Measurements from ENCODE around the gene ZFYVE28. TPM values are rescaled to one million over a fixed set of nuclear protein-coding genes. Genes with fewer than 3 reads are reported as not detected.

The ZFYVE28 gene
- total RNA-seq, 3 donors from 2014 or later = 12.3 to 14.1 (median 13.9) TPM

- intact Hi-C loops (cut with DNase I; ENCODE audit: low total_unique reads) = no loop called here
- Histone ChIP-seq H3K36me3 (no peaks in the 10 kb centered on the region), H3K4me3 (no peak overlapping the region), H3K27ac (no peak overlapping the region), H3K27me3 (no peaks in the 10 kb centered on the region), H3K4me1 (no peaks in the 10 kb centered on the region), H3K9me3 (no peaks in the 10 kb centered on the region)
- peak in 1 of 2 donors; percentile 44 for DNase-seq (ENCODE audit: low spot score in 2 of 2)
- no peak for TF ChIP-seq POLR2A (IDR thresholded peaks at IDR 0.05)
- no peak for TF ChIP-seq POLR2AphosphoS5 (IDR thresholded peaks at IDR 0.05)
- TF ChIP-seq, protein P1, sequence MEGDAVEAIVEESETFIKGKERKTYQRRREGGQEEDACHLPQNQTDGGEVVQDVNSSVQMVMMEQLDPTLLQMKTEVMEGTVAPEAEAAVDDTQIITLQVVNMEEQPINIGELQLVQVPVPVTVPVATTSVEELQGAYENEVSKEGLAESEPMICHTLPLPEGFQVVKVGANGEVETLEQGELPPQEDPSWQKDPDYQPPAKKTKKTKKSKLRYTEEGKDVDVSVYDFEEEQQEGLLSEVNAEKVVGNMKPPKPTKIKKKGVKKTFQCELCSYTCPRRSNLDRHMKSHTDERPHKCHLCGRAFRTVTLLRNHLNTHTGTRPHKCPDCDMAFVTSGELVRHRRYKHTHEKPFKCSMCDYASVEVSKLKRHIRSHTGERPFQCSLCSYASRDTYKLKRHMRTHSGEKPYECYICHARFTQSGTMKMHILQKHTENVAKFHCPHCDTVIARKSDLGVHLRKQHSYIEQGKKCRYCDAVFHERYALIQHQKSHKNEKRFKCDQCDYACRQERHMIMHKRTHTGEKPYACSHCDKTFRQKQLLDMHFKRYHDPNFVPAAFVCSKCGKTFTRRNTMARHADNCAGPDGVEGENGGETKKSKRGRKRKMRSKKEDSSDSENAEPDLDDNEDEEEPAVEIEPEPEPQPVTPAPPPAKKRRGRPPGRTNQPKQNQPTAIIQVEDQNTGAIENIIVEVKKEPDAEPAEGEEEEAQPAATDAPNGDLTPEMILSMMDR (IDR thresholded peaks at IDR 0.05) = no peak
Measured at GRCh38 chr4:2354118-2354517, 64.3 kb downstream of the ZFYVE28 start.

DNA sequence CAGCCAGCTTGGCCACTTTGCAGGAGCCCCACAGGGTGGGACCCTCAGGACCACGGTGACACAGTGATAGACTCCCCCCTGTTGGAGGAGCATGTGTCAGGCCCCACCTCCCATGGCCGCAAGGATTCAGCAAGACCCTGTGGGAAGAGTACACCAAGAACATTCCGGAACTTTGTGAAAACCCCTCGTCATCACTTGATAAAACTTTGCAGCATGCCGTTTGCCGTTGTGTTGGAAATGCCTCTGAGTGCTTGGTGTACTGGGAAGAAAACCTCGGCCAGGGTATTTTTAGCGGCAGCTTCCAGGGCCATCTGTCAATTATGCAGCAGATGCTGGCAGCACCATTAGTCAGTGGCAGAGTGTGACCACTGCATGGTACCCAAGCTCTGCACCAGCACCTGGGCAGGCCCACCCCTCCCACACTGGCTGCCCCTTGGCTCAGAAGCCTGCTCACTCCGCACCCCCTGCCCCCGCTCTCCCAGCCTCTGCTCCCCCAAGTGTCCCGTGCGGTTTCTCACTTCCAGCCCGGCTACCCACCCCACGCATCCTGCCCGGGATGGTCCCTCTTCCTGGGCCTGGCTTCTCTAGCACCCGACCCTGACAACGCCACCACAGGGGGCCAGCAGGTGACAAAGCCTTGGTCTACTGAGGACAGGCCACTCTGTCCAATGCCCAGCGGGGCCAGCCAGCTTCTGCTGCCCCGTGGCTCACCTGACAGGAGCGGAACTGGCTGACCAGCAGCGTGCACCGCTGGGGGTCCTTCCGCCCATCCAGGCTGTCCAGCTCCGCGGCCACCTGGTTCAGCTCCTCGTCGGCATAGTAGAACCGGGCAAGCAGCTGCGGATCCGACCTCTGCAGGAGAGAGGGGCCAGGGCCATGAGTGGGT is 65.0 kb downstream of the ZFYVE28 start:
- TF ChIP-seq POLR2A (IDR thresholded peaks at IDR 0.05) (no peak), POLR2AphosphoS5 (IDR thresholded peaks at IDR 0.05) (no peak)
- TF ChIP-seq, protein P1 (IDR thresholded peaks at IDR 0.05) = no peak
- no peak overlapping the region for H3K27ac ChIP-seq
- intact Hi-C loops (cut with DNase I; ENCODE audit: low total_unique reads) = no loop called here
- peak in 1 of 2 donors; percentile 44 for DNase-seq (ENCODE audit: low spot score in 2 of 2)
- H3K4me3 ChIP-seq = no peak overlapping the region
- H3K4me1 ChIP-seq = no peaks in the 10 kb centered on the region
- no peaks in the 10 kb centered on the region for H3K27me3 ChIP-seq
- H3K9me3 ChIP-seq = no peaks in the 10 kb centered on the region
- no peaks in the 10 kb centered on the region for H3K36me3 ChIP-seq

- no peak overlapping the region for H3K27ac ChIP-seq
- TF ChIP-seq POLR2A (IDR thresholded peaks at IDR 0.05) = no peak
- no peak for TF ChIP-seq POLR2AphosphoS5 (IDR thresholded peaks at IDR 0.05)
- TF ChIP-seq, protein P1 (IDR thresholded peaks at IDR 0.05) = no peak
- DNase-seq (ENCODE audit: low spot score in 2 of 2) = peak in 1 of 2 donors; percentile 19
- H3K4me3 ChIP-seq = no peak overlapping the region
- no peaks in the 10 kb centered on the region for H3K27me3 ChIP-seq
- no peaks in the 10 kb centered on the region for H3K9me3 ChIP-seq
- no peaks in the 10 kb centered on the region for H3K4me1 ChIP-seq
- intact Hi-C loops (cut with DNase I; ENCODE audit: low total_unique reads) = no loop called here
- H3K36me3 ChIP-seq = no peaks in the 10 kb centered on the region
Measured at GRCh38 chr4:2352729-2353221, 65.7 kb downstream of the ZFYVE28 start.

- Histone ChIP-seq H3K4me3 (no peak overlapping the region), H3K27me3 (no peaks in the 10 kb centered on the region), H3K4me1 (no peaks in the 10 kb centered on the region), H3K27ac (no peak overlapping the region), H3K36me3 (no peaks in the 10 kb centered on the region), H3K9me3 (peaks cover 0 to 3% of the 10 kb centered on the region in 2 donors)
- no peak for TF ChIP-seq POLR2AphosphoS5 (IDR thresholded peaks at IDR 0.05)
- no peak for TF ChIP-seq POLR2A (IDR thresholded peaks at IDR 0.05)
- TF ChIP-seq, protein P1 (IDR thresholded peaks at IDR 0.05) = no peak
- DNase-seq (ENCODE audit: low spot score in 2 of 2) = peak in 1 of 2 donors; percentile 46
- intact Hi-C loops (cut with DNase I; ENCODE audit: low total_unique reads) = no loop called here
Measured at GRCh38 chr4:2352171-2352570, 66.3 kb downstream of the ZFYVE28 start.

DNA sequence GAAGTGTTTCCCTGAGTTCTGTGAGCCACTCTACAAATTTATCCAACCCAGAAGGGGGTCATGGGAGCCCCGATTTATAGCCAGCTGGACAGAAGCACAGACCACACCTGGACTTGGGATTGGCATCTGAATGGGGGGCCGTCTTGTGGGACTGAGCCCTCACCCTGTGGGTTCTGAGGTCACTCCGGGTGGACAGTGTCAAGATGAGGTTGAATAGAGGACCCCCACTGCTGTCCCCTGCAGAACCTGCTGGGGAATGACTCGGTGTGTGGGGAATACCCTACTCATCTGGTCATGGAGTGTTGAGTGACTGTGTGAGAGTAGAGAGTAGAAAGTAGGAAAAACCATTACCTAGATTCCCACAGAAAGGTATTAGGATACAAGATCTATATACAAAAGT is 67.5 kb downstream of the ZFYVE28 start:
- DNase-seq (ENCODE audit: low spot score in 2 of 2) = no peak
- H3K27ac ChIP-seq = no peak overlapping the region
- peaks cover 0 to 8% of the 10 kb centered on the region in 2 donors for H3K9me3 ChIP-seq
- no peaks in the 10 kb centered on the region for H3K4me1 ChIP-seq
- no peaks in the 10 kb centered on the region for H3K27me3 ChIP-seq
- no peak overlapping the region for H3K4me3 ChIP-seq
- intact Hi-C loops (cut with DNase I; ENCODE audit: low total_unique reads) = no loop called here
- TF ChIP-seq POLR2A (IDR thresholded peaks at IDR 0.05) (no peak), POLR2AphosphoS5 (IDR thresholded peaks at IDR 0.05) (no peak)
- TF ChIP-seq, protein P1 (IDR thresholded peaks at IDR 0.05) = no peak
- no peaks in the 10 kb centered on the region for H3K36me3 ChIP-seq
